Keratinocyte (primary cell): Measurements from ENCODE around the gene SPTSSA. TPM values are rescaled to one million over a fixed set of nuclear protein-coding genes. Genes with fewer than 3 reads are reported as not detected.
A peak's percentile ranks its signal among the peaks of the same experiment; 100 is the strongest.

Experiments
- DNase-seq: peaks from one replicate; pipeline ENCODE4 v3.0.0-alpha.2; 2011; ENCODE audit warnings: low read depth, missing footprints, low spot score
- FAIRE-seq: peaks from 2 replicates; lab custom pipeline; 2011; peaks lifted over from hg19 to GRCh38; lab: Jason Lieb, UNC
- H2AFZ ChIP-seq: 2 replicates; pipeline ENCODE4 v1.6.0; 2012; ENCODE audit warnings: low read length, control low read depth, inconsistent platforms; ENCODE audit not compliant: control insufficient read depth
- H3K27ac ChIP-seq: 2 replicates; pipeline ENCODE4 v1.5.1; 2011; ENCODE audit warnings: low read length; ENCODE audit not compliant: control insufficient read depth, insufficient read depth
- H3K27me3 ChIP-seq: 3 replicates; pipeline ENCODE4 v1.6.0; 2011; ENCODE audit warnings: low read length; ENCODE audit not compliant: control insufficient read depth, insufficient read depth; ENCODE audit errors: extremely low read depth
- H3K36me3 ChIP-seq, 2 experiments: 2 replicates in 1 of 2; 3 replicates in 1 of 2; pipeline ENCODE4 v1.5.1; 2011; ENCODE audit warnings: low read length in 2 of 2, mild to moderate bottlenecking in 1 of 2; ENCODE audit not compliant: control insufficient read depth in 2 of 2, insufficient read depth in 2 of 2; ENCODE audit errors: extremely low read depth in 1 of 2
- H3K4me1 ChIP-seq: 3 replicates; pipeline ENCODE4 v1.5.1; 2011; ENCODE audit warnings: low read length; ENCODE audit not compliant: control insufficient read depth, insufficient read depth; ENCODE audit errors: extremely low read depth
- H3K4me2 ChIP-seq: 3 replicates; pipeline ENCODE4 v1.6.0; 2011; ENCODE audit warnings: low read depth, low read length; ENCODE audit not compliant: control insufficient read depth, insufficient read depth; ENCODE audit errors: extremely low read depth
- H3K4me3 ChIP-seq, 3 experiments: fragments of 200-600 bp in 1 of 3; sonication (generic) in 1 of 3; 2 replicates in 2 of 3; 3 replicates in 1 of 3; pipeline ENCODE4 v1.5.1; 2011 to 2016; ENCODE audit warnings: low read length in 3 of 3, mild to moderate bottlenecking in 3 of 3, control low read depth in 2 of 3, inconsistent platforms in 1 of 3, low read depth in 1 of 3, mixed read lengths in 1 of 3, mixed run types in 1 of 3, moderate library complexity in 1 of 3; ENCODE audit not compliant: control insufficient read depth in 2 of 3, insufficient read depth in 2 of 3; ENCODE audit errors: extremely low read depth in 1 of 3
- H3K79me2 ChIP-seq: 2 replicates; pipeline ENCODE4 v1.6.0; 2012; ENCODE audit warnings: low read length; ENCODE audit not compliant: control insufficient read depth, insufficient read depth
- H3K9ac ChIP-seq: 3 replicates; pipeline ENCODE4 v1.6.0; 2011; ENCODE audit warnings: low read length; ENCODE audit not compliant: control insufficient read depth, insufficient read depth; ENCODE audit errors: extremely low read depth
- H3K9me1 ChIP-seq: 3 replicates; pipeline ENCODE4 v1.6.0; 2011; ENCODE audit warnings: low read length; ENCODE audit not compliant: control insufficient read depth, insufficient read depth; ENCODE audit errors: extremely low read depth
- H3K9me3 ChIP-seq: 2 replicates; pipeline ENCODE4 v1.5.1; 2012; ENCODE audit warnings: low read depth, low read length; ENCODE audit not compliant: control insufficient read depth
- H4K20me1 ChIP-seq: 3 replicates; pipeline ENCODE4 v1.6.0; 2011; ENCODE audit warnings: low read length; ENCODE audit not compliant: control insufficient read depth, insufficient read depth; ENCODE audit errors: extremely low read depth
- CTCF ChIP-seq, 3 experiments: IDR thresholded peaks in 1 of 3; conservative IDR thresholded peaks in 1 of 3; optimal IDR thresholded peaks in 1 of 3; 2 replicates in 2 of 3; 3 replicates in 1 of 3; pipeline versions ENCODE3 to v1.5.1; 2011; ENCODE audit warnings: low read length in 3 of 3, mild to moderate bottlenecking in 3 of 3, moderate library complexity in 2 of 3, control low read depth in 1 of 3, inconsistent platforms in 1 of 3; ENCODE audit not compliant: insufficient read depth in 2 of 3; ENCODE audit errors: extremely low read depth in 1 of 3
- EZH2 ChIP-seq: IDR thresholded peaks from one replicate; pipeline ENCODE4 v1.6.1; 2012; ENCODE audit warnings: inconsistent platforms, mild to moderate bottlenecking, low read length, moderate library complexity
- dilution Hi-C: fragments of 300-500 bp; cut with MboI; formaldehyde crosslinking; loops from one replicate; pipeline ENCODE4 v1.7.0; 2020; ENCODE audit warnings: low sequenced_read_pairs; ENCODE audit not compliant: extremely low pct_ligation_motif_present
- polyA minus RNA-seq, 3 experiments: library from RNA; depleted of rRNA, polyadenylated mRNA; stranded (reverse); fragments of >200 nt; gene quantifications; 1 replicate in 1 of 3; 2 replicates in 1 of 3; 3 replicates in 1 of 3; pipeline ENCODE4 v1.2.3, GENCODE V29; 2011
- polyA plus RNA-seq, 5 experiments: library from polyadenylated mRNA; depleted of rRNA in 3 of 5; stranded (reverse) in 3 of 5; stranded (forward) in 1 of 5; unstranded in 1 of 5; fragments of >200 nt; gene quantifications; 1 replicate in 1 of 5; 2 replicates in 3 of 5; 3 replicates in 1 of 5; pipeline versions ENCODE4 v1.2.1 to v1.2.3, GENCODE V29; 2011 to 2012; ENCODE audit warnings: missing spikeins in 2 of 5, low read depth in 1 of 5, low replicate concordance in 1 of 5

The SPTSSA gene, protein sequence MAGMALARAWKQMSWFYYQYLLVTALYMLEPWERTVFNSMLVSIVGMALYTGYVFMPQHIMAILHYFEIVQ
- polyA plus RNA-seq: 34.6 to 43.9 TPM (median 42.3 TPM) in 3 replicates
- polyA plus RNA-seq (2011; ENCODE audit: low read depth): 4.9 TPM
- polyA plus RNA-seq (2011; cell fraction: cytosol; rRNA removed): 26.0 and 40.6 TPM in 2 replicates
- 13.7 and 19.8 TPM in 2 replicates for polyA plus RNA-seq (2011; cell fraction: nucleus; rRNA removed)
- polyA plus RNA-seq (2012; ENCODE audit: low replicate concordance): 27.3 and 36.3 TPM in 2 replicates
- 15.2 to 19.6 TPM (median 19.6 TPM) in 3 replicates for polyA minus RNA-seq
- 23.6 TPM for polyA minus RNA-seq (2011; cell fraction: cytosol; rRNA and poly(A)+ RNA removed)
- 2.3 and 5.3 TPM in 2 replicates for polyA minus RNA-seq (2011; cell fraction: nucleus; rRNA and poly(A)+ RNA removed)

GRCh38 chr14:34462132-34462893 lies at the start of gene SPTSSA:
Gene SPTSSA (minus strand): TSS chr14:34462240. CDS start chr14:34462207, 33 bp downstream.
- peak within 1 kb of the TSS; percentile 82 for H3K27ac ChIP-seq
- dilution Hi-C loops: no loop called here
- H3K9me3 ChIP-seq: no peaks in the 10 kb centered on the region
- peak within 1 kb of the TSS; percentile 82 to 96 (median 95) for H3K4me3 ChIP-seq
- FAIRE-seq: no peak
- H2AFZ ChIP-seq: peak within 1 kb of the TSS; percentile 97
- H3K79me2 ChIP-seq: peaks cover 42% of the 10 kb centered on the region
- H3K9ac ChIP-seq: peak within 1 kb of the TSS; percentile 92
- peaks cover 16% of the 10 kb centered on the region for H3K4me1 ChIP-seq
- TF ChIP-seq CTCF (optimal IDR thresholded peaks at IDR 0.05 in 1 of 3, IDR thresholded peaks at IDR 0.05 in 1 of 3, conservative IDR thresholded peaks at IDR 0.05 in 1 of 3; ENCODE audit: extremely low read depth in 1 of 3, insufficient read depth in 2 of 3, low read length in 3 of 3) (no peak), EZH2 (no peak)
- no peaks in the 10 kb centered on the region for H3K9me1 ChIP-seq
- DNase-seq: no peak
- no peaks in the 10 kb centered on the region for H3K27me3 ChIP-seq
- peak within 1 kb of the TSS; percentile 79 for H3K4me2 ChIP-seq
- H3K36me3 ChIP-seq: no peaks in the 10 kb centered on the region
- no peaks in the 10 kb centered on the region for H4K20me1 ChIP-seq

GRCh38 chr14:34507884-34508283 lies 45.8 kb upstream of the SPTSSA start:
- DNase-seq: no peak
- H3K9ac ChIP-seq: no peak overlapping the region
- H3K27me3 ChIP-seq: no peaks in the 10 kb centered on the region
- FAIRE-seq: no peak
- H3K9me3 ChIP-seq: no peaks in the 10 kb centered on the region
- no peak for TF ChIP-seq EZH2
- no peak overlapping the region for H2AFZ ChIP-seq
- H3K4me3 ChIP-seq: no peak overlapping the region
- H3K4me1 ChIP-seq: no peaks in the 10 kb centered on the region
- H3K79me2 ChIP-seq: no peaks in the 10 kb centered on the region
- H3K36me3 ChIP-seq: no peaks in the 10 kb centered on the region
- H3K4me2 ChIP-seq: no peak overlapping the region
- no peaks in the 10 kb centered on the region for H3K9me1 ChIP-seq
- H3K27ac ChIP-seq: no peak overlapping the region
- H4K20me1 ChIP-seq: no peaks in the 10 kb centered on the region
- dilution Hi-C loops: no loop called here
